K562 (cell line): Measurements from ENCODE around the gene AMN1. TPM values are rescaled to one million over a fixed set of nuclear protein-coding genes. Genes with fewer than 3 reads are reported as not detected.

Source experiments
- ELF2 ChIP-seq: fragments of 250-450 bp; sonication (Bioruptor Pico); IDR thresholded peaks from 2 replicates; pipeline ENCODE4 v1.5.0; 2021; ENCODE audit warnings: mild to moderate bottlenecking
- ERF ChIP-seq: fragments of 450-650 bp; formaldehyde crosslinking; IDR thresholded peaks from 2 replicates; pipeline ENCODE4 v1.4.0; 2020; ENCODE audit warnings: mild to moderate bottlenecking, mixed read lengths
- ETV5 ChIP-seq: sonication (generic); formaldehyde crosslinking; IDR thresholded peaks from 2 replicates; pipeline ENCODE4 v1.4.0; 2020; ENCODE audit warnings: low read depth, mild to moderate bottlenecking, missing genetic modification reagents
- FOXM1 ChIP-seq, 2 experiments: fragments of 450-650 bp in 1 of 2; sonication (generic) in 1 of 2; formaldehyde crosslinking in 1 of 2; IDR thresholded peaks; 2 replicates each; pipeline versions ENCODE4 v1.6.1 to v1.9.0; 2017 to 2022; ENCODE audit warnings: low read depth in 2 of 2, mild to moderate bottlenecking in 2 of 2, missing genetic modification reagents in 1 of 2, moderate library complexity in 1 of 2
- KDM1A ChIP-seq, 2 experiments: fragments of 450-650 bp; IDR thresholded peaks; 2 replicates each; pipeline ENCODE4 v1.6.1; 2016; ENCODE audit warnings: mild to moderate bottlenecking in 2 of 2
- MTA1 ChIP-seq: fragments of 450-650 bp; IDR thresholded peaks from 2 replicates; pipeline ENCODE4 v1.6.1; 2017; ENCODE audit warnings: borderline replicate concordance
- NCOA4 ChIP-seq: fragments of 450-650 bp; IDR thresholded peaks from 2 replicates; pipeline ENCODE4 v1.6.1; 2018; ENCODE audit warnings: mild to moderate bottlenecking; ENCODE audit not compliant: partially characterized antibody
- TSHZ1 ChIP-seq: fragments of 250-450 bp; sonication (Bioruptor Pico); IDR thresholded peaks from 2 replicates; pipeline ENCODE4 v1.4.0; 2020; ENCODE audit warnings: mild to moderate bottlenecking, moderate library complexity
- ZEB2 ChIP-seq: fragments of 450-650 bp; IDR thresholded peaks from 2 replicates; pipeline ENCODE4 v1.6.1; 2016
- ZNF780A ChIP-seq: fragments of 250-450 bp; sonication (Bioruptor Pico); IDR thresholded peaks from 2 replicates; pipeline ENCODE4 v1.5.0; 2021; ENCODE audit warnings: mild to moderate bottlenecking
- ZZZ3 ChIP-seq: fragments of 450-650 bp; IDR thresholded peaks from 2 replicates; pipeline ENCODE4 v1.6.1; 2016; ENCODE audit warnings: antibody characterized with exemption, mild to moderate bottlenecking, moderate library complexity
- polyA plus RNA-seq, 8 experiments: library from polyadenylated mRNA; depleted of rRNA in 4 of 8; stranded (reverse) in 5 of 8; unstranded in 3 of 8; fragments of >200 nt; fragmentation: Nextera tagmentation in 2 of 8; fragmentation: Illumina TruSeq in 1 of 8; extraction: Ambion mirVana in 2 of 8; extraction: Trizol in 1 of 8; gene quantifications; 2 replicates each; pipeline versions ENCODE4 v1.2.1 to v1.2.3, GENCODE V29; 2011 to 2014; ENCODE audit warnings: inconsistent platforms in 1 of 8, missing spikeins in 1 of 8
- total RNA-seq, 7 experiments: library from RNA; depleted of rRNA in 6 of 7; stranded (reverse); fragments of >200 nt in 6 of 7; fragmentation: Illumina TruSeq in 2 of 7; extraction: Trizol in 2 of 7; gene quantifications; 2 replicates each; pipeline versions ENCODE4 v1.2.1 to v1.2.3, GENCODE V29; 2011 to 2021; ENCODE audit warnings: low replicate concordance in 1 of 7
- TF ChIP-seq, protein P1 (sequence below): fragments of 450-650 bp; IDR thresholded peaks from 2 replicates; pipeline ENCODE4 v1.6.1; 2018; ENCODE audit warnings: mild to moderate bottlenecking, low read depth; ENCODE audit not compliant: partially characterized antibody
- TF ChIP-seq, protein P2 (sequence below): sonication (generic); formaldehyde crosslinking; IDR thresholded peaks from 2 replicates; pipeline ENCODE4 v1.8.0; 2023; ENCODE audit warnings: mild to moderate bottlenecking, missing genetic modification reagents
- TF ChIP-seq, protein P3 (sequence below): fragments of 150-350 bp; IDR thresholded peaks from 2 replicates; pipeline ENCODE4 v1.6.1; 2014; ENCODE audit warnings: low read depth, mild to moderate bottlenecking, low read length, borderline replicate concordance

AMN1 gene
- total and polyA plus RNA-seq, 9 of the 15 experiments (the other 6 are each of a cell fraction or from before 2014, with no cell fraction given), result 5.2 to 27.6 (median 13.0) TPM

DNA sequence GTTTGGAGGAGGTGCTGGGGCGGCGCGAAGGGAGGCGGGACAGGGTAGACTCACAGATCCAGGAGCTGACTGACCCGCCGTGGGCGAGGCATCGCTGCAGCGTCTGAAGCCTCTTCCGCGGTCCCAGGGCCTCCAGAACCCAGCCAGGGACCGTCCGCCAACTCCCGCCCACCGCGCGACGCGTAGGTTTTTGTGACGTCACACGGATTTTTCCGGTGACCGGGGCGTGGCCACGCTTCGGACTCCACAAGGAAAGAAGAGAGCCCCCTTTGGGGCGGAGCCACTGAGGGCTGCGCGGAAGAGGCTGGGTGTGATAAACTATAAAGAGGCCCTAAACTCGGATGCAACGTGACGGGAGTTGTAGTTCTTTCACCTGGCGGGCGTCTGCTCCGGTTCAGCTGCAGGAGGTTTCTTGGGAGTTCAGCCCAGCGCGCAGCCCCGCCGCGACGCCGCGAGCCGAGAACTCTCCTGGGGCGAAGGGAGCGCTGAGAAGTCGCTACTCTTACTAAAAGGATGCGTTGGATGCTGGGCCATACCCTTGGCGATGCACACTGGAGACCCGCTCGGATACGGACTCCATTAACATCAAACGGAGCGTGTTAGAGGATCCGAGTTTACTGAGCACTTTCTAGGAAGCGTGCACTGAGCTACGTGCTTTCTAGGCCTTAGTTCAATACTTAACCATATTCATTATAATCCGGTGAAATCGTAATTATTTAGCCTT, at the start of gene AMN1 (continued):
- TF ChIP-seq ZZZ3 (no peak), ETV5 (CRISPR knock-in tag) (peak; percentile 84), KDM1A (IDR thresholded peaks at IDR 0.05) (no peak), NCOA4 (peak; percentile 26), ELF2 (peak; percentile 76), ZNF780A (CRISPR knock-in tag) (no peak), TSHZ1 (no peak), ZEB2 (no peak), MTA1 (no peak), ERF (CRISPR knock-in tag) (peak; percentile 62; the same call in 1 of the 2 replicates), FOXM1 (IDR thresholded peaks at IDR 0.05; ENCODE audit: low read depth) (peak; percentile 89), FOXM1 (CRISPR knock-in tag; IDR thresholded peaks at IDR 0.05; ENCODE audit: low read depth) (no peak)
- TF ChIP-seq, protein P1, sequence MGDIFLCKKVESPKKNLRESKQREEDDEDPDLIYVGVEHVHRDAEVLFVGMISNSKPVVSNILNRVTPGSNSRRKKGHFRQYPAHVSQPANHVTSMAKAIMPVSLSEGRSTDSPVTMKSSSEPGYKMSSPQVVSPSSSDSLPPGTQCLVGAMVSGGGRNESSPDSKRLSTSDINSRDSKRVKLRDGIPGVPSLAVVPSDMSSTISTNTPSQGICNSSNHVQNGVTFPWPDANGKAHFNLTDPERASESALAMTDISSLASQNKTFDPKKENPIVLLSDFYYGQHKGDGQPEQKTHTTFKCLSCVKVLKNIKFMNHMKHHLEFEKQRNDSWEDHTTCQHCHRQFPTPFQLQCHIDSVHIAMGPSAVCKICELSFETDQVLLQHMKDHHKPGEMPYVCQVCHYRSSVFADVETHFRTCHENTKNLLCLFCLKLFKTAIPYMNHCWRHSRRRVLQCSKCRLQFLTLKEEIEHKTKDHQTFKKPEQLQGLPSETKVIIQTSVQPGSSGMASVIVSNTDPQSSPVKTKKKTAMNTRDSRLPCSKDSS, result no peak
- TF ChIP-seq, protein P2, sequence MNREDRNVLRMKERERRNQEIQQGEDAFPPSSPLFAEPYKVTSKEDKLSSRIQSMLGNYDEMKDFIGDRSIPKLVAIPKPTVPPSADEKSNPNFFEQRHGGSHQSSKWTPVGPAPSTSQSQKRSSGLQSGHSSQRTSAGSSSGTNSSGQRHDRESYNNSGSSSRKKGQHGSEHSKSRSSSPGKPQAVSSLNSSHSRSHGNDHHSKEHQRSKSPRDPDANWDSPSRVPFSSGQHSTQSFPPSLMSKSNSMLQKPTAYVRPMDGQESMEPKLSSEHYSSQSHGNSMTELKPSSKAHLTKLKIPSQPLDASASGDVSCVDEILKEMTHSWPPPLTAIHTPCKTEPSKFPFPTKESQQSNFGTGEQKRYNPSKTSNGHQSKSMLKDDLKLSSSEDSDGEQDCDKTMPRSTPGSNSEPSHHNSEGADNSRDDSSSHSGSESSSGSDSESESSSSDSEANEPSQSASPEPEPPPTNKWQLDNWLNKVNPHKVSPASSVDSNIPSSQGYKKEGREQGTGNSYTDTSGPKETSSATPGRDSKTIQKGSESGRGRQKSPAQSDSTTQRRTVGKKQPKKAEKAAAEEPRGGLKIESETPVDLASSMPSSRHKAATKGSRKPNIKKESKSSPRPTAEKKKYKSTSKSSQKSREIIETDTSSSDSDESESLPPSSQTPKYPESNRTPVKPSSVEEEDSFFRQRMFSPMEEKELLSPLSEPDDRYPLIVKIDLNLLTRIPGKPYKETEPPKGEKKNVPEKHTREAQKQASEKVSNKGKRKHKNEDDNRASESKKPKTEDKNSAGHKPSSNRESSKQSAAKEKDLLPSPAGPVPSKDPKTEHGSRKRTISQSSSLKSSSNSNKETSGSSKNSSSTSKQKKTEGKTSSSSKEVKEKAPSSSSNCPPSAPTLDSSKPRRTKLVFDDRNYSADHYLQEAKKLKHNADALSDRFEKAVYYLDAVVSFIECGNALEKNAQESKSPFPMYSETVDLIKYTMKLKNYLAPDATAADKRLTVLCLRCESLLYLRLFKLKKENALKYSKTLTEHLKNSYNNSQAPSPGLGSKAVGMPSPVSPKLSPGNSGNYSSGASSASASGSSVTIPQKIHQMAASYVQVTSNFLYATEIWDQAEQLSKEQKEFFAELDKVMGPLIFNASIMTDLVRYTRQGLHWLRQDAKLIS, result 0 out of 2 replicates have a peak, but pooled peaks have one; percentile 47
- TF ChIP-seq, protein P3, sequence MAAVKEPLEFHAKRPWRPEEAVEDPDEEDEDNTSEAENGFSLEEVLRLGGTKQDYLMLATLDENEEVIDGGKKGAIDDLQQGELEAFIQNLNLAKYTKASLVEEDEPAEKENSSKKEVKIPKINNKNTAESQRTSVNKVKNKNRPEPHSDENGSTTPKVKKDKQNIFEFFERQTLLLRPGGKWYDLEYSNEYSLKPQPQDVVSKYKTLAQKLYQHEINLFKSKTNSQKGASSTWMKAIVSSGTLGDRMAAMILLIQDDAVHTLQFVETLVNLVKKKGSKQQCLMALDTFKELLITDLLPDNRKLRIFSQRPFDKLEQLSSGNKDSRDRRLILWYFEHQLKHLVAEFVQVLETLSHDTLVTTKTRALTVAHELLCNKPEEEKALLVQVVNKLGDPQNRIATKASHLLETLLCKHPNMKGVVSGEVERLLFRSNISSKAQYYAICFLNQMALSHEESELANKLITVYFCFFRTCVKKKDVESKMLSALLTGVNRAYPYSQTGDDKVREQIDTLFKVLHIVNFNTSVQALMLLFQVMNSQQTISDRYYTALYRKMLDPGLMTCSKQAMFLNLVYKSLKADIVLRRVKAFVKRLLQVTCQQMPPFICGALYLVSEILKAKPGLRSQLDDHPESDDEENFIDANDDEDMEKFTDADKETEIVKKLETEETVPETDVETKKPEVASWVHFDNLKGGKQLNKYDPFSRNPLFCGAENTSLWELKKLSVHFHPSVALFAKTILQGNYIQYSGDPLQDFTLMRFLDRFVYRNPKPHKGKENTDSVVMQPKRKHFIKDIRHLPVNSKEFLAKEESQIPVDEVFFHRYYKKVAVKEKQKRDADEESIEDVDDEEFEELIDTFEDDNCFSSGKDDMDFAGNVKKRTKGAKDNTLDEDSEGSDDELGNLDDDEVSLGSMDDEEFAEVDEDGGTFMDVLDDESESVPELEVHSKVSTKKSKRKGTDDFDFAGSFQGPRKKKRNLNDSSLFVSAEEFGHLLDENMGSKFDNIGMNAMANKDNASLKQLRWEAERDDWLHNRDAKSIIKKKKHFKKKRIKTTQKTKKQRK, result no peak
